Prostate gland (tissue), 2 donors: ENCODE data around the gene MAP3K19.

Experiments
- CTCF ChIP-seq, 4 experiments: fragments of 200-600 bp in 2 of 4; fragments of 450-650 bp in 2 of 4; sonication (generic) in 2 of 4; IDR thresholded peaks; 1 replicate in 3 of 4; 2 replicates in 1 of 4; pipeline ENCODE4 v1.5.1; 2016 to 2019; ENCODE audit warnings: antibody characterized with exemption in 4 of 4, mild to moderate bottlenecking in 2 of 4, moderate library complexity in 2 of 4
- POLR2A ChIP-seq: fragments of 450-650 bp; IDR thresholded peaks from one replicate; pipeline ENCODE4 v1.6.1; 2016; ENCODE audit warnings: antibody characterized with exemption, mild to moderate bottlenecking
- POLR2AphosphoS5 ChIP-seq: sonication (generic); formaldehyde crosslinking; IDR thresholded peaks from one replicate; pipeline ENCODE4 v1.6.1; 2017; ENCODE audit warnings: antibody characterized with exemption

GRCh38 chr2:135009339-135009738 lies 37.9 kb downstream of the MAP3K19 start:
- TF ChIP-seq POLR2A (no peak), CTCF (IDR thresholded peaks at IDR 0.05) (no peak), POLR2AphosphoS5 (no peak)
